Effector CD4-positive, alpha-beta T cell (primary cell): ENCODE data around the gene RPL23.

Experiments used
- DNase-seq: peaks from one replicate; pipeline ENCODE4 v3.0.0-alpha.2; 2020
- total RNA-seq: gene quantifications from one replicate; lab custom pipeline; 2026; lab: John Stamatoyannopoulos, UW

The RPL23 gene
- total RNA-seq: 510 reads per million, percentile 98 among the genes with 10 or more reads in this experiment

DNA sequence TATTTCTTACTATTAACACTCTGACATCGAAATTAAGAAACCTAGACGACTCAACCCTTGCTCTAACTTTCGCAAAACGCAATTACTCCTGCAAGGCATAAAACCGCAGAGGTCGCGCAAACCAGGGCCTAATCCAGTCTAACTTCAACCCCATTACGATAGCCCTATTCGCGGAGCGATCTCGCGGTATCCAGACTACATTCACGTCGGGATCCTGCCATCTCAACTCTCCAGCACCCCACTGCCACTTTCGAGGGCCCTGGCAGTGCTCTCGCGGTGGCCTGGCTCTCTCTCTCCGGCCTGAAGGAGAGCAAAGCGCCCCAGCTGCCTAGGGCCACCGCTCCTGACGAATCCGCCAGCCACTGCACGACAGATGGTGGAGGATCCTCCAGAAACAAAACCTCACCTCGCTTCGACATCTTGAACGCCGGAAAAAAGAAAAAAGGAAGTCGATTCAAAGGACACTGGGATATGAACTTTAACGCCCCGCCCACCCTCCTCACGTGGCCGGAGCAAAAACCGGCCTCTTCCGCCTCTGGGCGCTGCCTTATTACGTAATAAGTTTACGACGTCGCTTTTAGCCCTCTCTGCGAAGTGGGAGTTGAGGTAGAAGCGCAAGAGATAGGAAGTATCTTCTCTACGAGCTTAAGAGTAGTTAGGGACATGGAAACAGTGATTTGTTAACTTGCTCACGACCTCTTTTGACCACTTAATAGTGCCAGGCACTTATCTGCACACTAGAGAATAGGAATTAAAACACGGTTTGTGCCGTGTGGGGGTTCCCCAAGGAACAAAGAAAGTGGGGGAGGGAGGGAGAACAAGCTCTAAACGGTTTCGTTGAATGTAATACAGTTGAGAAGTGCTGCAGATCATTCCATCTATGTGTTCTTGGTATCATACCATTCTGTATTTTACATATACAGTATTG lies at the start of gene RPL23:
TSS of gene RPL23 (minus strand) at position 430 of the 928 bp plus-strand sequence. CDS start at position 419, 11 bp downstream.
- DNase-seq: peak; percentile 86

DNA sequence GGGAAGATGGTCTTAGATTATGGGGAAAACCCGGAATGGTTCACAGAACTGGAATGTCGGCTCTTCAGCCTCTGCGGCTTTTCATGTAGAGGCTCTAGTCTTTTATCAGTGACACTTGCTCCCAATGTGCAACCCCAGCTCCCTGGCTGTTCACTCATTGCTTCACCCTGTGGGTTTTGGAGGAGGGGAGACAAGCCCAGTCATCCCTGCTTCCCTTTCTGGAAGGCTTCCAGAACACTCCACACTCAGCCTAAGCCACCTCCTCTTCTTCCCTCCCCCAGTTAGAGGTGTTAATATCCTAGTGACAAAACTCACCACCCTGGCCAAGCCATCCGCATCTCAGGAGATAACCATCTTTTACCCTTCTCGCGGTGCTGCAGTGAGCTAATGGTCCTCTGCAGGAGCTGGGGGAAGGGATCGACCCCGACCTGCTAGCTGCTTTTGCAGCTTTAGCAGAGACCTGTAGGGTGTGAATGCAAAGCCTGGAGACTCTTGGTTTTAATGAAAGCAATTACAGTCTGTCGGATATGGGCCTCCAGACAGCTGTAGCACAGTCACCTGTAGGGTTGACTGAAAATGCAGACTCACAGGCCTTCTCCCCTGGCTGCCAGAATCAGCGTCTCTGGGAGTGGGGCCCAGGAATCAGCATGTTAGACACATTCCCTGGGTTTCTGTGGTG lies 47.6 kb upstream of the RPL23 start:
- DNase-seq: no peak

- no peak for DNase-seq
Measured at GRCh38 chr17:38899421-38899820, 45.9 kb upstream of the RPL23 start.

- DNase-seq: peak; percentile 77
Measured at GRCh38 chr17:38898812-38899348, 45.4 kb upstream of the RPL23 start.

DNA sequence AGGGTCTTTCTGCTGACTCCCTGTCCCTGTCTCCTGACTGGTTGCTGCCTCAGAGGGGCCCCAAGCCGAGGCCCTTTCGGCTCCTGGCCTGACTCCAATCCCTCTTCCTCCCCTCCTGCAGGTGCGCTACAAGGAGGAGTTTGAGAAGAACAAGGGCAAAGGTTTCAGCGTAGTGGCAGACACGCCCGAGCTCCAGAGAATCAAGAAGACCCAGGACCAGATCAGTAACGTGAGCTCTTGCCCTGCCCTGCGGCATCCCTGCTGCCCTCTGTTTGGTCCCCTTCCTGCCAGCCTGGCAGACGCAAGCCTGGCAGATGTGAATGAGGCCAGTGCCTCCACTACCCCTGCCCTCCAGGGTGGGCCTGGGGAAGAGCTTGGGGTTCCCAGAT lies 44.8 kb upstream of the RPL23 start:
- DNase-seq: no peak

DNA sequence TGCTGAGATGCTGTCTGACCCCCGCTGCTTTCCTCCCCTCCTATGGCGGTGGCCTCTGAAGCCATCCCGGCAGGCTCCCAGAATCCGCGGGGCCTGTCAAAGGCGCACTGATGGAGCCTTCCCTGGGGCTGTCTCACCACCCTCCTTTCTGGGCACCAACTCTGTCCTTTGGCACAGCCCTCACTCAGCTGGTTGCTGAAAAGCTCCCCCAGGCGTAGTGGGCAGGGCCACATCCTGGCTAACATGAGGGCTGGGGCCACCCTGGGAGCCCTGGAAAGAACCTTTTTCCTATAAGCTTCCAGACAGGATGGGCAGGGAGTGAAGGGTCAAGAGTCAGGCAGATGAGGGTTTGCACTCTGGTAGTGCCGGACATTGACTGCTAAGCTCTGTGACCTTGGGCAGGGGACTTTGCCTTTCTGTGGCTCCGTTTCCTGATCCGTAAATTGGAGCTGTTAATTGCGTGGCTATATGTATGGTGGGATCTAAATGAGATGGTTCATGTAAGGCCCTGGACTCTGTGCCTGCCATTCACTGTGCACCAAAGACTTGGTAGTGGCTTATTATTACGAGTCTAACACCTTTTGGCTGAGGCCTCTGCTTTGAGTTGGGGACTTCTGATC lies 44.3 kb upstream of the RPL23 start:
- no peak for DNase-seq

GRCh38 chr17:38897176-38897575 lies 43.7 kb upstream of the RPL23 start:
- DNase-seq: no peak

GRCh38 chr17:38896346-38896954 lies 42.9 kb upstream of the RPL23 start:
- DNase-seq: no peak

GRCh38 chr17:38894276-38894675 lies 40.8 kb upstream of the RPL23 start:
- DNase-seq: no peak

DNA sequence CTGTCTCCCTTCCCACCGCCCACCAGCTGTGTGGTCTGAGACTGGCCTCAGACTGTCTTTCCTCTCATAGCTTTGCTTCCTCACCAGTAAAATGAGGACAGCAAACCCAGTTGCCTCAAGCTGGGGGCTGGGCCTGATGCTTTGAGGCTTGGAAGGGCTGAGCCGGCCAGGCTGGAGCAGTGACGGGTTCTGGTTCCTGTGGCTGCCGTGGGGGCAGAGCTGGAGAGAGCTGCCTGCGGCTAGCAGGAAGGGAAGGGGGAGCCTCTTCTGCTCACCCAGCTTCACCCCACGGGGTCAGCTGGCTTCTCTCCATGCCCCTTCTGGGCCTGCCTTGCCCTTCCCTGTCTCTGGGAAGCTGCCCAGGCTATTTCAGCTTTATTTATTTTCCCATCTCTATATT lies 40.1 kb upstream of the RPL23 start:
- DNase-seq: no peak

DNA sequence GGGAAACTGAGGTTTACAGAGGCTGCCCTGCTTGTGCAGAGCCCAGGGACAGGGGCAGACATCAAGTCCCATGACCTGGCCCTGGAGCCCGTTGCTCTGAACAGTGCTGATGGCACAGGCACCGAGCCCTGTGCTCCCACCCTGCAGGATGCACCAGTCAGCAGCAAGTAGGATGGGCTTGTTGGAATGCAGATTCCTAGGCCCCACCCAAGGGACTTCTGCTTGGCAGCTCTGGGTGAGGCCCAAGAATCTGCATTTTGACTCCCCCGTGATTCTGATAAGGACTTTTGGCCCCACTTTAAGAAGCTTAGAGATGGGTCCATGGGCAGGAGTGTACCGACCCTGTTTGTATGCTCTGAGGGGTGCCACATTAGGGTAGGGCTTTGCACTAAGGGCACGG lies 39.6 kb upstream of the RPL23 start:
- DNase-seq: no peak

DNA sequence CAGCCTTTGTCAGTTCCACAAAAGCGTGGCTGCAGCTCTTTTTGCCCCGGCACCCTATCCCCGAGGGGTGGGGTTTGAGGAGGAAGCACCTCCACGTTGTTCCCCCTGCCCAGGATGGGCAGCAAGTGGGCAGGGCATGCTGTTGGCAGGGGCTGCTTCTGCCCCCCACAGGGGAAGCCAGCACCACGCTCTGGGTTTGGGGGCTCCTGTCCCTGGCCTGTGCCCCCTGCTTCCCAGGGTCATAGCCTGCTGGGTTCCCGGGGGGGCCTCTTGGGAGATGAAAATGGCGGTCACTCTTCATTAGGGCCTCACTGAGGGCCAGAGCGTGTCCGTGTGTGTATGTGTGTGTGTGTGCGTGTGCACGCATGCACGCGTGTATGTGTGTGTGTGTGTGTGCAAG lies 39.1 kb upstream of the RPL23 start:
- DNase-seq: no peak

DNA sequence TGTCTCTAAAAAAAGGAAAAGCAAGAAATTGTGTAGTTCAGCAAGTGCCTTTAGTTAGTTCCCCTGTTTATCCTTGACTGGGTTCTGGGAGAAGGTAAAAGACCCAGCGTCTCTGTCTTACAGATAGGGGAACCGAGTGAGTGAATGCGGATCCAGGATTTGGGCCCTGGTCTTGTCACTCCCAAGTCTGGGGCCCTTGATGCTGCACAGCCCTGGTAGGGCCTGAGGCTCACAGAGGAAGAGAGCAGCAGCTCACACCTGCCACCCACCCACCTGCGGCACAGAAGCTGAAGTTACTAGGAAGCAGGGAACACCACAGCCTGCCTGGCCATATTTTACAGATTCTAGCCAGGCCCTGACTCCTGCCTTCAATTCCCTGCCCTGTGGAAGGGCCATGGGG lies 38.6 kb upstream of the RPL23 start:
- no peak for DNase-seq

DNA sequence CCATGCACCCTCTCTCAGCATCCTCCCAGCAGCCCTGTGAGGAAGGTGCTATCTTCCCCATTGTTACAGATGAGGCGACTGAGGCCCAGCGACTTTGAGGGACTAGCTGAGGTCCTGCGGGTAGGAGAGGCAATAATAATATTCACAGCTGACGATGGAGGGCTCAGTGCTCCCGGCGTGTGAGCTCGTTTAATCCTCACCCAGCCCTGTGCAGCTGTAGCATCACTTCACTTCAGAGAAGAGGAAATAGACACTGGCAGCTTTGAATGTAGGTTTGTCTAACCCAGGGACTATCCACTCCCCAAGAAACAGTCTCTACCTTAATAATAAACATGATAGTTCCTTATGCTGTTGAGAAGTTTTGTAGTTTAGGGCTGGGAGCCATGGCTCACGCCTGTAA lies 37.9 kb upstream of the RPL23 start:
- no peak for DNase-seq

DNA sequence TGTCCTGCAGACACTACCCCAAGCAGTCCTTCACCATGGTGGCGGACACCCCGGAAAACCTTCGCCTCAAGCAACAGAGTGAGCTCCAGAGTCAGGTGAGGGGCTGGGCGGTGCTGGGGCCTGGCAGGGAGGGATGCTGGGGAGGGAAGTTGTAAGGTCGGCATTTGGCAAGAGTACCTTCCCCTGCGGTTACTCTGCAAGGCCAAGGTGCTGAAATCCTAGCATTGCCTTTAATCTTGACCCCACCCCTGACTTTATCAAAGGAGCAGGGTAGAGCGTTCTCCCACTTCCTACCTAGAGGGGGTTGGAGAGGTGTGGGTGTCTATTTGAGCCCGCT lies 36.9 kb upstream of the RPL23 start:
- DNase-seq: no peak

- DNase-seq: no peak
Measured at GRCh38 chr17:38889745-38890409, 36.4 kb upstream of the RPL23 start.

DNA sequence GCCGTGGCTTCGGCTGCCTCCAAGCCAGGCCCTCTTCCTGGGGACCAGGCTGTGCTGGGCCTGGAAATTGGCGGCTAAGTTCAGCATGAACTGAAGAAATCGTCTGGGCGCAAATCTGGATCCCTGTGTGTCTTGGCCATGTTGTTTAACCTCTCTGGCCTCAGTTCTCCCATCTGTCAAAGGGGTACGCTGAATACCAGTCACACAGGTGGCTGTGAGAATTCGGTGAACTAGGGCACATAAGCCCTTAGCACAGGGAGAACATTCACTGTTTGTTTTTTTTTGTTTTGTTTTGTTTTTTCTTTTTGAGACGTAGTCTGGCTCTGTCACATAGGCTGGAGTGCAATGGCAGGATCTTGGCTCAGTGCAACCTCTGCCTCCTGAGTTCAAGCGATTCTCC lies 35.3 kb upstream of the RPL23 start:
- DNase-seq: no peak

DNA sequence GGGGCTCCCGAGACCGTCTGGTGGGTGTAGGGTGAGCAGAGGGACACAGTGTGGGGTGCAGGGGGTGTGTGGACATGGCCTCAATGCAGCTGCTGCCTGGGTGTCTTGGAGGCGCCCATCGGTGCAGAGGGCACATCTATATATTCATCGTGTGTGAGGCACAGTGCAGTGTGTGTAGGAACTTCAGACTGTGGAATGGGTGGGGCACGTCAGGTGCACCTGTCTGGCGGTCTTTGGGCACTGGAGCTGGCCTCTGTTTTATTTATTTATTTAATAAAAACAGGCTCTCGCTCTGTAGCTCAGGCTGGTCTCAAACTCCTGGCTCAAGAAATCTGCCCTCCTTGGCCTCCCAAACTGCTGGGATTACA lies 33.1 kb upstream of the RPL23 start:
- DNase-seq: no peak

DNA sequence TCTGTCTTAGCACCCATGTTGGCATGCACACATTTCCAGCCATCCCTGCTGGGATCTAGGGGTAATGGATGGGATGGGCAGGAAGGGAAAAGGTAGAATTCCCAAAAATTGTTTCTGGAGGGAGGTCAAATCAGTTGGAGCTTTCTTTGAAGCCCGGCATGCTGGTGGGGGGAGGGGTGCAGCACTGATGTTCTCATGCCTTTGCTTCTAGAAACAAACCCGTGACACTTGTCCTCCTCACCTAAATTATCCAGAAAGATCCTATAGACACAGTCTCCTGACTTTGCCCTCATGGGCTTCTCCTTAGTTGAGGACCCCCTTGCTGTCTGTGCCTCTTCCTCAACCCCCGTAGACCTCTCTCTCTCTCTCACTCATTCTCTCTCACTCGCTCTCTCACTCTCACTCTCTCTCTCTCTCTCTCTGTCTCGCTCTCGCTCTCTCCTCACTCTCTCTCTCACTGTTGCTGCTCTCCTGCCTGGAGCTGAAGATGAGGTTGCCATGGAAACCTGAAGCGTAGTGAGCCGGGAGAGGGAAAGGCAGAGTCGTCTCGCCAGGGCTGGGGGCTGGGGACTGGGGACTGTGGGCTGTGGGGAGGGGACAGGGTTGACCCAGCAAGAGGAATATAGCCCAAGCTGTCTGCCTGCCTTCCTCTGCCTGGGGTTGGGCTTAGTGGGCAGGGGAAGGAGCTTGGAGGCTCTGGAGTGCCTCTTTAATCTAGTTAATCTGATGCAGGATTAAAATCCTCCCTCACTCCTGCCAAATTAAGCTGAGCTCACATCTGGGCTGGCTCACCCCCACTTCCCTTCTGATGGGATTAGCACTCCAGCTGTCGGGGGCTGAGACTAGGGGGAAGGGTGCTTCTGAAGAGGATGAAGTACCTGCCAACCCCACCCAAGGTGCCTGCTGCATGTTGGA lies 32.5 kb upstream of the RPL23 start:
- no peak for DNase-seq

GRCh38 chr17:38885044-38885727 lies 31.7 kb upstream of the RPL23 start:
- DNase-seq: no peak
